Activated CD4-positive, alpha-beta T cell treated with anti-CD3 and anti-CD28 coated beads for 36 hours (primary cell): ENCODE results near the gene PLA2G4B. TPM values are rescaled to one million over a fixed set of nuclear protein-coding genes. Genes with fewer than 3 reads are reported as not detected.

Source experiments
- ATAC-seq: fragments of 200-7000 bp; cut with Tn5 transposase; one replicate; pipeline ENCODE4 v1.10.0; 2021; ENCODE audit warnings: mild to moderate bottlenecking, moderate library complexity
- CTCF ChIA-PET: fragments of 350-600 bp; sonication (Branson Sonifier 250); formaldehyde crosslinking; loops from one replicate; lab custom pipeline; 2021; ENCODE audit warnings: antibody characterized with exemption; lab: Charles Lee
- POLR2A ChIA-PET: fragments of 350-600 bp; sonication (Branson Sonifier 250); formaldehyde crosslinking; loops from one replicate; lab custom pipeline; 2021; ENCODE audit warnings: antibody characterized with exemption, inconsistent platforms; lab: Charles Lee
- DNase-seq: peaks from one replicate; pipeline ENCODE4 v3.0.0-alpha.2; 2020
- H3K27ac Mint-ChIP-seq: one replicate; pipeline ENCODE4 v1.8.0; 2021; ENCODE audit warnings: mixed read lengths
- H3K27me3 Mint-ChIP-seq: one replicate; pipeline ENCODE4 v1.8.0; 2021; ENCODE audit warnings: mixed read lengths
- H3K36me3 Mint-ChIP-seq: one replicate; pipeline ENCODE4 v1.8.0; 2021; ENCODE audit warnings: low read depth, mixed read lengths
- H3K4me1 Mint-ChIP-seq: one replicate; pipeline ENCODE4 v1.8.0; 2021; ENCODE audit warnings: mixed read lengths
- H3K4me3 Mint-ChIP-seq: one replicate; pipeline ENCODE4 v1.8.0; 2021; ENCODE audit warnings: mild to moderate bottlenecking, moderate library complexity, mixed read lengths
- H3K9me3 Mint-ChIP-seq: one replicate; pipeline ENCODE4 v1.8.0; 2021; ENCODE audit warnings: low read depth, mixed read lengths
- intact Hi-C, 2 experiments: fragments of 100-400 bp; cut with DNase I in 1 of 2; cut with micrococcal nuclease in 1 of 2; formaldehyde crosslinking; loops; one replicate each; pipeline versions ENCODE4 v1.14.2 to v1.15.1; 2022 to 2024; cut with DNase I, micrococcal nuclease
- total RNA-seq, 2 experiments: library from RNA; stranded (reverse); gene quantifications; one replicate each; pipeline ENCODE4 v1.2.3, GENCODE V29; 2021

Gene PLA2G4B
- total RNA-seq, 2 experiments from 2014 or later = 5.0 to 6.9 TPM

DNA sequence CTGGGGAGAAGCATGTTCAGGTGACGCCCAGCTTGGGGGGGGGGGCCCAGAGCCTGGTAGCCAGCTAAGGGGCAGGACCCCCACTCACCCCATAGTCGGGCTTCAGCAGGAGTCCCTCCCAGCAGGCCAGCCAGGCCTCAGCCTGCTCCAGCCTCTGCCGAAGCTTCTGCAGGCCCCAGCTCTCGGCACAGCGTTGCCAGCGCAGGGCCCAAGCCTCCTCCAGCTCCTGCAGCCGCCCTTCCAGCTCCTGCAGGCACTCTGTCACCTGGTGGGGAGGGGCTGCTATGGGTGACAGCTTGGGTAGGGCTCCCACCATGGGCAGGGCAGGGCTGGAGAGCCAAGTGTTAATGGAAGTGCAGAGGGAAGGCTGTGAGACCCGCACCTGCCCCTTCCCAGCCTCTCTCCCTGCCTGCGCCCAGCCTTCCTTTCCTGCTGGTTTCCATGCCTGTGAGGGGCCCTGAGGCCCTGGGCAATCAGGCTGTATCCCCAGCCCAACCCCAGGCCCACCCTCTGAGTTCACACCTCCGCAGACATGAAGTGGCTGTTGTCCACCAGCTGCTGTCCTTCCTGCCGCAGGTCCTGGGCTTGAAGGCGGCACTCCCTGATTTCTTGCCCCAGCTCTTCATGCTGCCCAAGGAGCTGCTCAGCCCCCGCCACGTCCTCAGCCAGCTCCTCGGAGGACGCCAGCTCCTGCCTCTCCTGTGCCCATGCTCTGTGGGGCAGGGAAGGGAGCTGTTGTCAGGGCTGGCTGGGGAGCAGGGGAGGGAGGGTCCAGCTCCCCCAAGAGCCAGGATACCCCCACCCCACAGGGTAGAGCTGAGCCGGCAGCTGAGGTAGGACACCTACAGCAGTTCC, 14.3 kb downstream of the PLA2G4B start:
- no peak overlapping the region for H3K27ac Mint-ChIP-seq
- intact Hi-C loops = no loop called here
- ATAC-seq (no peak), DNase-seq (no peak)
- H3K36me3 Mint-ChIP-seq = peaks cover 4% of the 10 kb centered on the region
- H3K4me1 Mint-ChIP-seq = peaks cover 6% of the 10 kb centered on the region
- CTCF ChIA-PET = interaction anchor here (0.6 to 1.0 kb wide), 2 partner anchors 52 to 669 kb away, joined by 3 read pairs; no protein-coding TSS in a partner anchor
- H3K4me3 Mint-ChIP-seq = no peak overlapping the region
- H3K9me3 Mint-ChIP-seq = no peaks in the 10 kb centered on the region
- POLR2A ChIA-PET = interaction anchor here (0.6 to 0.7 kb wide), 2 partner anchors 42 to 204 kb away, joined by 3 to 6 read pairs; no protein-coding TSS in a partner anchor
- no peaks in the 10 kb centered on the region for H3K27me3 Mint-ChIP-seq

- DNase-seq = no peak
- ATAC-seq = no peak
- ChIA-PET CTCF (no interaction called here), POLR2A (interaction anchor here (0.6 kb wide), 1 partner anchor 204 kb away, joined by 6 read pairs; no protein-coding TSS in a partner anchor)
- H3K27me3 Mint-ChIP-seq = no peaks in the 10 kb centered on the region
- H3K36me3 Mint-ChIP-seq = no peaks in the 10 kb centered on the region
- no peaks in the 10 kb centered on the region for H3K4me1 Mint-ChIP-seq
- no peak overlapping the region for H3K27ac Mint-ChIP-seq
- no peak overlapping the region for H3K4me3 Mint-ChIP-seq
- no peaks in the 10 kb centered on the region for H3K9me3 Mint-ChIP-seq
- intact Hi-C loops = no loop called here
These were observed 15.2 kb downstream of the PLA2G4B start for GRCh38 chr15:41853831-41854230.

GRCh38 chr15:41854443-41854842, 15.8 kb downstream of the PLA2G4B start:
- no peaks in the 10 kb centered on the region for H3K27me3 Mint-ChIP-seq
- intact Hi-C loops = no loop called here
- DNase-seq = no peak

GRCh38 chr15:41855261-41855961, 16.8 kb downstream of the PLA2G4B start:
- Mint-ChIP-seq H3K36me3 (no peaks in the 10 kb centered on the region), H3K27me3 (no peaks in the 10 kb centered on the region), H3K4me1 (peaks cover 2% of the 10 kb centered on the region), H3K9me3 (no peaks in the 10 kb centered on the region), H3K27ac (no peak overlapping the region), H3K4me3 (no peak overlapping the region)
- ATAC-seq (no peak), DNase-seq (no peak)
- ChIA-PET CTCF (interaction anchor here (0.6 to 0.7 kb wide), 2 partner anchors 18 to 624 kb away, joined by 3 read pairs; partner anchors contain the start of gene CHP1), POLR2A (interaction anchor here (0.7 kb wide), 1 partner anchor 345 kb away, joined by 3 read pairs; no protein-coding TSS in a partner anchor)
- intact Hi-C loops = no loop called here

More at GRCh38 chr15:41854443-41854842, 15.8 kb downstream of the PLA2G4B start:
- Mint-ChIP-seq H3K36me3 (no peaks in the 10 kb centered on the region), H3K4me3 (no peak overlapping the region), H3K27ac (no peak overlapping the region), H3K9me3 (no peaks in the 10 kb centered on the region), H3K4me1 (no peaks in the 10 kb centered on the region)
- no peak for ATAC-seq
- ChIA-PET CTCF (no interaction called here), POLR2A (interaction anchor here (0.7 kb wide), 1 partner anchor 344 kb away, joined by 3 read pairs; no protein-coding TSS in a partner anchor)

DNA sequence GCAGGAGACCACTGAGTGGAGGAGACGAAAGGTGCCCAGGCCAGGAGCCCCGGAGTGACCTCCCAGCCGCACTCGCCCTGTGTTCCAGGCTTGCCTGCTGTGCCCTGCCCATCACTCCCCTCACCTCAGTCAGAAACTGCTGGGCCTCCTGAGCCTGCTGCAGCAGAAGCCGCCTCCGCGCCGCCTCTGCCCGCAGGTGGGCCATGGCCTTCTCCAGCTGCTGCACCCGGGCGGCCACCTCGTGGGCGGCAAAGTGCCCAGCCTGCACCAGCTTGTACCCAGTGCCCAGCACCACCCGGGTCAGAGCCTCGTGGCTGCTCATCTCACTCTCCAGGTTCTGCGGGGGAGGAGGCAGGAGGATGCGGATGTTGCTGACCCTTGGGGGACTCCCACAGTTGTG, 17.6 kb downstream of the PLA2G4B start:
- Mint-ChIP-seq H3K4me3 (no peak overlapping the region), H3K36me3 (no peaks in the 10 kb centered on the region), H3K27ac (no peak overlapping the region), H3K4me1 (peaks cover 2% of the 10 kb centered on the region), H3K9me3 (no peaks in the 10 kb centered on the region), H3K27me3 (no peaks in the 10 kb centered on the region)
- no peak for DNase-seq
- intact Hi-C loops = no loop called here
- no peak for ATAC-seq
- ChIA-PET CTCF (no interaction called here), POLR2A (no interaction called here)

DNA sequence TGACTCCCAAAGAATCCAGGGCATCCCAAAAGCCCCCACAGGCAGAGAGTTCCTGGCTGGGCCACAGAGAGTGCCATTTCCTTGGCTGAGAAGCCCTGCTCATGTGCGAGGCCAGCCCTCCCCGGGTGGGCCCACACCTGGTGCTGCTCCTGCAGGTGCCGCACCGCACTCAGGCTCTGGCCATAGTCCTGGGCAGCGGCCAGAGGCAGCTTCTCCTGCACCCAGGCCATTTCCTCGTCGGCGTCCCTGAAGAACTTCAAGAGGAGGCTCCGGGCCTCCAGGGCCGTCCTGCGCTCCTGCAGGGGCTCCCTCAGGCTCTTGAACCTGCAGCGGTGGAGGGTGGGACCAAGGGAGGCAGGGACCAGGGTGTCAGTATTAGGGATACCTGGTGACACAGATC, 18.1 kb downstream of the PLA2G4B start:
- H3K4me1 Mint-ChIP-seq = peaks cover 2% of the 10 kb centered on the region
- ChIA-PET CTCF (no interaction called here), POLR2A (no interaction called here)
- no peaks in the 10 kb centered on the region for H3K27me3 Mint-ChIP-seq
- no peak overlapping the region for H3K4me3 Mint-ChIP-seq
- H3K36me3 Mint-ChIP-seq = no peaks in the 10 kb centered on the region
- ATAC-seq = no peak
- H3K9me3 Mint-ChIP-seq = no peaks in the 10 kb centered on the region
- no peak overlapping the region for H3K27ac Mint-ChIP-seq
- DNase-seq = no peak
- intact Hi-C loops = no loop called here

DNA sequence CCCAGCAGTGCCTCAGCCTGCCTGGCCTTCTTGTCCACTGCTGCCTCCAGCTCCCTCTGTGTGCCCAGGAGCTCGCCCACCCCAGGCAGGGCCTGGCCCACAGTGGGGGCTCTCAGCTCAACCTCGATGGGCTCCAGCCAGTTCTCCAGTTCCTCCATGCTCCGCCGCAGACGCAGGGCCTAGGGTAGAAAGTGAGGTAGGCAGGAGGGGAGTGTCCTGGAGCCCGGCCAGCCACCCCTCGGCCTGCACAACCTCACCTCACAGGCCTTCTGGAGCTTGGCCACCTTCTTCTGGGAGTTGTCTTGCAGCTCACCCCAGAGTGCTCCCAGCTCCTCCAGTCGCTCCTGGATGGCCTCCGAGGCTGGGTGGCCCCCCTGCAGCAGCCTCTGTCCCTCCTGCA, 18.7 kb downstream of the PLA2G4B start:
- H3K27ac Mint-ChIP-seq = no peak overlapping the region
- CTCF ChIA-PET = no interaction called here

GRCh38 chr15:41858756-41859155, 20.1 kb downstream of the PLA2G4B start:
- intact Hi-C loops = no loop called here
- H3K4me3 Mint-ChIP-seq = no peak overlapping the region
- peaks cover 2% of the 10 kb centered on the region for H3K4me1 Mint-ChIP-seq
- no peak for ATAC-seq
- no peak overlapping the region for H3K27ac Mint-ChIP-seq
- H3K36me3 Mint-ChIP-seq = no peaks in the 10 kb centered on the region
- DNase-seq = no peak
- H3K27me3 Mint-ChIP-seq = no peaks in the 10 kb centered on the region
- CTCF ChIA-PET = interaction anchor here (0.7 to 1.4 kb wide), 2 partner anchors 20 to 46 kb away, joined by 3 read pairs; no protein-coding TSS in a partner anchor
- POLR2A ChIA-PET = no interaction called here
- no peaks in the 10 kb centered on the region for H3K9me3 Mint-ChIP-seq

More for the DNA sequence above, 18.7 kb downstream of the PLA2G4B start:
- H3K36me3 Mint-ChIP-seq = no peaks in the 10 kb centered on the region
- ATAC-seq (no peak), DNase-seq (no peak)
- H3K9me3 Mint-ChIP-seq = no peaks in the 10 kb centered on the region
- H3K4me3 Mint-ChIP-seq = no peak overlapping the region
- intact Hi-C loops = no loop called here
- POLR2A ChIA-PET = no interaction called here
- peaks cover 2% of the 10 kb centered on the region for H3K4me1 Mint-ChIP-seq
- no peaks in the 10 kb centered on the region for H3K27me3 Mint-ChIP-seq

DNA sequence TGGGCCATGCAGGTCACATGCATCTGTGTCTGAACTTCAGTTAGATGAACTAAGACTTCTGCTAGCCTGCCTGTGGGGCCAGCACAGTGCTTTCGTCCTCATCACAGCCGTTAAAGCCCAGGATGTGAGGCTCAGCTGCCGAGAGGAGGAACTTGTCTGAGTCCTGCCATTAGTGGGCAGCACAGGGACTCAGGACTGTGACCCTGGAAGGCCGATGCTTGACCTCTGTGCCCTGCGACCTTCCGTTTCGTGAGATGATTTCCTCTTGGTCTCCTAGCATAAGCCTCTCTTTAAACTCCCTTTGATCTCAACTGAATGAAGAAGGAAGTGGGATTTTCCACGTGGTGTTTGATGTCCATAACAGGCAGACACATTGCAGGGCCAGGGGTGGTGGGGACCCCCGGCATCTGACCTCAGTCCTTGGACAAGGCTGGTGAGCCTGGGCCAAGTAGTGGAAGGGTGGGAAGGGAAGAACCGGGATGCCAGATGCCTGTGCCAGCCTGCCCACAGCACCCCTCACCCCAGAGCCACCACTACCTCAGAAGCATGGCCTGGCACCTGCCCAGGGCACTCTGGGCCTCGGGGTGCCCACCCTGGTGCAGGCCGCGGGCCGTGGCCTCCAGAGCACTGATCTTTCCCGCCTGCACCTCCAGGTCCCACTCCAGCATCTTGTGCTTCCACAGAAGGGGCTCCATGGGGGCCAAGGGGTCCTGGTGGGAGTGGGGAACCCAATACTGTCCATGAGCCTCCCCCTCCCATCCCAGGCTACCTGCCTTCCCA, 21.6 kb downstream of the PLA2G4B start:
- intact Hi-C loops = no loop called here
- POLR2A ChIA-PET = no interaction called here
- Mint-ChIP-seq H3K36me3 (no peaks in the 10 kb centered on the region), H3K4me1 (peaks cover 2% of the 10 kb centered on the region), H3K27me3 (no peaks in the 10 kb centered on the region), H3K9me3 (no peaks in the 10 kb centered on the region), H3K27ac (no peak overlapping the region), H3K4me3 (no peak overlapping the region)
- CTCF ChIA-PET = no interaction called here
- no peak for ATAC-seq
- DNase-seq = no peak

DNA sequence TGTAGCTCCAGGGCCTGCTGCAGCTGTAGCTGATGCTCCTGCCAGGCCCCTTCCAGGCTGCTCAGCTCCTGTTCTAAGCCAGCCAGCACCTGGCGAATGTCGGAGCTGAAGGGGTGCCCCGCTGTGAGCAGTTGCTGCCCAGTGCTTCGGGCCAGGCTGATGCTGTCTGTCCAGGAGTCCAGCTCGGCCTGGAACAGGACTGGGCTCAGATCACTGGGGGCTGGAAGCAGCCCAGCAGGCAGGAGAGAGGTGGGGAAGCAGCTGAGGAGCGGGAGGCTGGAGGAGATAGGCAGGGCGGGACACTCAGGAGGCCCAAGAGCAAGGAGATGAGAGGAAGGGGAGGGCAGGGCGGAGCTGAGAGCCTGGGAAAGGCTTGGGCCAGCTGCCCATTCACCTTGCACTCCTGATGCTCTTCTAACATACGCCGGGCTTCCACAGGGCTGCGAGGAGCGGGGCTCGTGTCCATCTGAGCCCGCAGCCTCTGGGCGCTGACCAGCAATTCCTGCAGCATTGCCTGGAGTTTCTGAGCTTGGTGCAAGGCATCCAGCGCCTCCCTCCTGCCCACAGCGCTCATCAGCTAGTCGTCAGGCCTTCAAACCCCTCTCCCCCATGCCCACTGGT, 23.2 kb downstream of the PLA2G4B start:
- no peak for ATAC-seq
- intact Hi-C loops = no loop called here
- Mint-ChIP-seq H3K27me3 (no peaks in the 10 kb centered on the region), H3K4me3 (no peak overlapping the region), H3K36me3 (no peaks in the 10 kb centered on the region), H3K4me1 (peaks cover 2% of the 10 kb centered on the region), H3K9me3 (no peaks in the 10 kb centered on the region), H3K27ac (no peak overlapping the region)
- POLR2A ChIA-PET = interaction anchor here (0.6 kb wide), 1 partner anchor 369 kb away, joined by 3 read pairs; no protein-coding TSS in a partner anchor
- DNase-seq = no peak
- CTCF ChIA-PET = interaction anchor here (0.6 kb wide), 1 partner anchor 45 kb away, joined by 5 read pairs; no protein-coding TSS in a partner anchor
